Activated T-cell treated with anti-CD3 and anti-CD28 coated beads, Interleukin-2, amount 50 U/mL, for 4 hours (primary cell): ENCODE data around the gene CARM1. TPM values are rescaled to one million over a fixed set of nuclear protein-coding genes. Genes with fewer than 3 reads are reported as not detected.
A peak's percentile ranks its signal among the peaks of the same experiment; 100 is the strongest.
"Not testable (repeated sequence)": the region's sequence is repeated elsewhere in the genome, so short reads cannot be mapped to it uniquely, and the experiment has no call there.

Experiments used
- ATAC-seq, 2 donors: fragments of 200-7000 bp; cut with Tn5 transposase; one replicate each; pipeline ENCODE4 v1.10.0; 2021
- DNase-seq: peaks from one replicate; pipeline ENCODE4 v3.0.0-alpha.2; 2020
- H3K27me3 Mint-ChIP-seq: one replicate; pipeline ENCODE4 v1.8.0; 2021; ENCODE audit warnings: low read depth, mixed read lengths
- H3K36me3 Mint-ChIP-seq: one replicate; pipeline ENCODE4 v1.8.0; 2022; ENCODE audit warnings: mixed read lengths; ENCODE audit not compliant: insufficient read depth
- H3K4me1 Mint-ChIP-seq: one replicate; pipeline ENCODE4 v1.8.0; 2021; ENCODE audit warnings: low read depth, mixed read lengths
- H3K4me3 Mint-ChIP-seq: one replicate; pipeline ENCODE4 v1.8.0; 2021; ENCODE audit warnings: mild to moderate bottlenecking, moderate library complexity, mixed read lengths
- H3K9me3 Mint-ChIP-seq: one replicate; pipeline ENCODE4 v1.8.0; 2021; ENCODE audit warnings: mixed read lengths
- total RNA-seq, 3 donors: library from RNA; stranded (reverse); gene quantifications; one replicate each; pipeline ENCODE4 v1.2.1, GENCODE V29; 2021

Gene CARM1
- total RNA-seq, 3 donors from 2014 or later: 74.2 to 86.7 (median 75.5) TPM

GRCh38 chr19:10856899-10857298 lies 14.5 kb upstream of the CARM1 start:
- H3K4me1 Mint-ChIP-seq, H3K27me3 Mint-ChIP-seq, H3K9me3 Mint-ChIP-seq, H3K4me3 Mint-ChIP-seq, H3K36me3 Mint-ChIP-seq, ATAC-seq, DNase-seq: not testable (repeated sequence)

- H3K9me3 Mint-ChIP-seq: no peaks in the 10 kb centered on the region
- no peaks in the 10 kb centered on the region for H3K4me1 Mint-ChIP-seq
- DNase-seq (no peak), ATAC-seq (no peak)
- H3K4me3 Mint-ChIP-seq: no peak overlapping the region
- H3K36me3 Mint-ChIP-seq: no peaks in the 10 kb centered on the region
- no peaks in the 10 kb centered on the region for H3K27me3 Mint-ChIP-seq
Measured at GRCh38 chr19:10858204-10858828, 13.0 kb upstream of the CARM1 start.

GRCh38 chr19:10861103-10861651 lies 10.2 kb upstream of the CARM1 start:
- peak in 1 of 2 donors; percentile 51 for ATAC-seq
- no peaks in the 10 kb centered on the region for H3K27me3 Mint-ChIP-seq
- DNase-seq: no peak
- peaks cover 7% of the 10 kb centered on the region for H3K4me1 Mint-ChIP-seq
- H3K36me3 Mint-ChIP-seq: no peaks in the 10 kb centered on the region
- no peaks in the 10 kb centered on the region for H3K9me3 Mint-ChIP-seq
- H3K4me3 Mint-ChIP-seq: no peak overlapping the region

GRCh38 chr19:10862561-10863106 lies 8.7 kb upstream of the CARM1 start:
- H3K27me3 Mint-ChIP-seq: no peaks in the 10 kb centered on the region
- no peaks in the 10 kb centered on the region for H3K36me3 Mint-ChIP-seq
- H3K9me3 Mint-ChIP-seq: no peaks in the 10 kb centered on the region
- ATAC-seq: no peak
- H3K4me3 Mint-ChIP-seq: no peak overlapping the region
- peaks cover 7% of the 10 kb centered on the region for H3K4me1 Mint-ChIP-seq
- no peak for DNase-seq

GRCh38 chr19:10863107-10863717 lies 8.1 kb upstream of the CARM1 start:
- no peak for ATAC-seq
- H3K36me3 Mint-ChIP-seq: no peaks in the 10 kb centered on the region
- H3K4me3 Mint-ChIP-seq: no peak overlapping the region
- H3K27me3 Mint-ChIP-seq: no peaks in the 10 kb centered on the region
- H3K9me3 Mint-ChIP-seq: no peaks in the 10 kb centered on the region
- H3K4me1 Mint-ChIP-seq: peaks cover 12% of the 10 kb centered on the region
- DNase-seq: no peak

- no peaks in the 10 kb centered on the region for H3K36me3 Mint-ChIP-seq
- no peak overlapping the region for H3K4me3 Mint-ChIP-seq
- no peaks in the 10 kb centered on the region for H3K9me3 Mint-ChIP-seq
- H3K4me1 Mint-ChIP-seq: peaks cover 15% of the 10 kb centered on the region
- ATAC-seq (peak; percentile 94 to 97), DNase-seq (peak; percentile 78)
- H3K27me3 Mint-ChIP-seq: no peaks in the 10 kb centered on the region
Measured at GRCh38 chr19:10864538-10864899, 6.8 kb upstream of the CARM1 start.

- no peaks in the 10 kb centered on the region for H3K36me3 Mint-ChIP-seq
- DNase-seq: no peak
- H3K9me3 Mint-ChIP-seq: no peaks in the 10 kb centered on the region
- H3K4me3 Mint-ChIP-seq: no peak overlapping the region
- no peaks in the 10 kb centered on the region for H3K27me3 Mint-ChIP-seq
- H3K4me1 Mint-ChIP-seq: peaks cover 22% of the 10 kb centered on the region
- ATAC-seq: no peak
Measured at GRCh38 chr19:10866495-10866894, 4.9 kb upstream of the CARM1 start.

- no peaks in the 10 kb centered on the region for H3K36me3 Mint-ChIP-seq
- no peaks in the 10 kb centered on the region for H3K9me3 Mint-ChIP-seq
- DNase-seq (no peak), ATAC-seq (no peak)
- H3K4me1 Mint-ChIP-seq: peaks cover 33% of the 10 kb centered on the region
- no peaks in the 10 kb centered on the region for H3K27me3 Mint-ChIP-seq
- no peak overlapping the region for H3K4me3 Mint-ChIP-seq
Measured at GRCh38 chr19:10868872-10869547, 2.3 kb upstream of the CARM1 start.

GRCh38 chr19:10869872-10870311 lies 1.5 kb upstream of the CARM1 start:
- not testable (repeated sequence) for H3K36me3 Mint-ChIP-seq, DNase-seq, ATAC-seq, H3K9me3 Mint-ChIP-seq, H3K27me3 Mint-ChIP-seq
- H3K4me3 Mint-ChIP-seq: peak overlapping the region; percentile 77
- H3K4me1 Mint-ChIP-seq: peaks cover 28% of the 10 kb centered on the region

- peak overlapping the region; percentile 77 for H3K4me3 Mint-ChIP-seq
- DNase-seq (no peak), ATAC-seq (no peak)
- H3K27me3 Mint-ChIP-seq: no peaks in the 10 kb centered on the region
- peaks cover 28% of the 10 kb centered on the region for H3K4me1 Mint-ChIP-seq
- H3K36me3 Mint-ChIP-seq: no peaks in the 10 kb centered on the region
- H3K9me3 Mint-ChIP-seq: no peaks in the 10 kb centered on the region
Measured at GRCh38 chr19:10870501-10870954, 825 bp upstream of the CARM1 start.

- Mint-ChIP-seq H3K4me1 (peaks cover 30% of the 10 kb centered on the region), H3K4me3 (peak overlapping the region; percentile 88), H3K36me3 (no peaks in the 10 kb centered on the region), H3K9me3 (no peaks in the 10 kb centered on the region), H3K27me3 (no peaks in the 10 kb centered on the region)
- DNase-seq (peak; percentile 31), ATAC-seq (peak; percentile 1 to 2)
Measured at GRCh38 chr19:10871711-10872545, 575 bp downstream of the CARM1 start.

- Mint-ChIP-seq H3K9me3 (no peaks in the 10 kb centered on the region), H3K4me3 (peak overlapping the region; percentile 88), H3K27me3 (no peaks in the 10 kb centered on the region), H3K4me1 (peaks cover 32% of the 10 kb centered on the region), H3K36me3 (no peaks in the 10 kb centered on the region)
- DNase-seq: peak; percentile 44
- no peak for ATAC-seq
Measured at GRCh38 chr19:10872546-10873107, 1.3 kb downstream of the CARM1 start.

- ATAC-seq: no peak
- DNase-seq: no peak
- H3K4me3 Mint-ChIP-seq: peak overlapping the region; percentile 26
- H3K27me3 Mint-ChIP-seq: no peaks in the 10 kb centered on the region
- H3K4me1 Mint-ChIP-seq: peaks cover 33% of the 10 kb centered on the region
- H3K9me3 Mint-ChIP-seq: no peaks in the 10 kb centered on the region
- no peaks in the 10 kb centered on the region for H3K36me3 Mint-ChIP-seq
Measured at GRCh38 chr19:10874024-10874423, 2.7 kb downstream of the CARM1 start.
